ENCODE results near the gene TMPRSS11F. TPM values are rescaled to one million over a fixed set of nuclear protein-coding genes. Genes with fewer than 3 reads are reported as not detected.
A peak's percentile ranks its signal among the peaks of the same experiment; 100 is the strongest.
"Not testable (repeated sequence)": the region's sequence is repeated elsewhere in the genome, so short reads cannot be mapped to it uniquely, and the experiment has no call there.

Gene TMPRSS11F
- not detected in 2 replicates for total RNA-seq

DNA sequence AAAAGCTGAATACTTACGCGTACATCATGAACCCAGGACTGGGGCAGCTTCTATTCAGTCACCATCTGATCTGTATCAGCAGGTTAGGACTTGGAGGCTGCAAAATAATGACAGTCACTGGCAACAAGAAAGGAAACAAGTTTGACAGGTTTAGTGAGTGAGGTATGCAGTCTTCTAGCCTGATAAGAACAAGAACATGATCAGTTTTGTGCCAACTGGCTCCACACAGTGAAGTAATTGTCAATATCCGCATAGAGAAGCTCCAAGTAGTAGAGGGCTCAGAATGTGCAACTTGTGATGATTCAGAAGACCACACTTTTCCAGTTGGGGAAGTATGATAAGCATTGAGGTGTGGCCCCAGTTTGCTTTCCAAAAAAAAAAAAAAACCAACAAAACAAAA, at the start of gene TMPRSS11F:
Gene TMPRSS11F, minus strand, starts transcription at position 77 of the 400 bp plus-strand sequence. Its CDS starts 49 bp downstream, at position 28.
- no peak within 1 kb of the TSS for H3K27ac ChIP-seq (ENCODE audit: low read depth, low read length)
- H4K20me1 ChIP-seq (ENCODE audit: insufficient read depth, low read length): no peaks in the 10 kb centered on the region
- no peaks in the 10 kb centered on the region for H3K36me3 ChIP-seq (ENCODE audit: insufficient read depth, low read length)
- DNase-seq (ENCODE audit: insufficient read length, low spot score, missing footprints): no peak
- H3K4me3 ChIP-seq (ENCODE audit: insufficient read depth, low read length): no peak within 1 kb of the TSS
- no peak for TF ChIP-seq CTCF (IDR thresholded peaks at IDR 0.05; ENCODE audit: extremely low read depth, low read depth, low read length)
- peaks cover 2% of the 10 kb centered on the region for H3K9me3 ChIP-seq (ENCODE audit: low read depth, low read length)
- H2AFZ ChIP-seq (ENCODE audit: low read length): no peak within 1 kb of the TSS
- no peak within 1 kb of the TSS for H3K4me2 ChIP-seq (ENCODE audit: insufficient read depth, low read length)
- no peaks in the 10 kb centered on the region for H3K79me2 ChIP-seq (ENCODE audit: insufficient read depth, low read length)
- no peaks in the 10 kb centered on the region for H3K27me3 ChIP-seq (ENCODE audit: insufficient read depth, low read length)
- H3K4me1 ChIP-seq (ENCODE audit: insufficient read depth, low read length): no peaks in the 10 kb centered on the region

DNA sequence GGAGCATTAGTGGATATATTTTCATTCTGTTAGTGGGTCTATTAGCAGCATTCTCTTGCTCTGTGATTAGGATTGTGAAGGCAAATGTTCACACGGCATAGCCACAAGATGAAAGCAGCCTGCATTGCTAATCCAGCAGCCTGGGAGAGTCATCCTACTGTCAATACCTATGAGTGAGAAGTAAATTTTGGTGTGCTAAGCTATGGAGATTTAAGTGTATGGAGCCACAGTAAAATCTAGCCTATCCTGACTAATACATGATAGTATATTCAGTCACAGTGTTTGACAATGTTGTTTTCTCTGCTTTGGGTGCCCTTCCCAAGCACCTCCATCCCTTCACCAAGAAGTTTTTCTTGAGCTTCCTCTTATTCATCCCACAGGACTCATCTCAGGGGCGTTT, 47.2 kb upstream of the TMPRSS11F start:
- no peak for TF ChIP-seq CTCF (IDR thresholded peaks at IDR 0.05; ENCODE audit: extremely low read depth, low read depth, low read length)
- no peaks in the 10 kb centered on the region for H3K27me3 ChIP-seq (ENCODE audit: insufficient read depth, low read length)
- no peak overlapping the region for H3K4me2 ChIP-seq (ENCODE audit: insufficient read depth, low read length)
- no peaks in the 10 kb centered on the region for H4K20me1 ChIP-seq (ENCODE audit: insufficient read depth, low read length)
- no peak overlapping the region for H3K27ac ChIP-seq (ENCODE audit: low read depth, low read length)
- H3K79me2 ChIP-seq (ENCODE audit: insufficient read depth, low read length): no peaks in the 10 kb centered on the region
- no peaks in the 10 kb centered on the region for H3K4me1 ChIP-seq (ENCODE audit: insufficient read depth, low read length)
- no peak overlapping the region for H3K4me3 ChIP-seq (ENCODE audit: insufficient read depth, low read length)
- no peaks in the 10 kb centered on the region for H3K9me3 ChIP-seq (ENCODE audit: low read depth, low read length)
- DNase-seq (ENCODE audit: insufficient read length, low spot score, missing footprints): no peak
- H3K36me3 ChIP-seq (ENCODE audit: insufficient read depth, low read length): no peaks in the 10 kb centered on the region
- no peak overlapping the region for H2AFZ ChIP-seq (ENCODE audit: low read length)

DNA sequence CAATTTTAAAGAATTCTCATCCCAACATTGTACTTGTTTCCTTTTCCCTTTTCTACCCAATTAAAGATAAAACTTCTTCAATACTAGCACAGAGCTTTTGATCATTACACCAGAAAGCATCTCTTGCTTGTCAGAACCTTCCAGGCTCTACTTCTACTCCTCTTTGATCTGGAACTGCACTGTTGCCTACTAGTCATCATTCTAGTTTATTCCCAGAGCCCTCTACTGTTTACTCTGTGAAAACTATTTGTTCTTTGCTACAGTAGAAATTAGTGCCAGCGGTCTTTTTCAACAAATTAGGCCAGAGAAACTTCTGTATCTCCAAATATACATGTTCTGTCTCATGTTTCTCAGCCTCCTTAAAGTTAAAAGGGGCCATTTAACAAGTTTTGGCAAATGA, 46.8 kb upstream of the TMPRSS11F start:
- Histone ChIP-seq H3K27ac (ENCODE audit: low read depth, low read length) (no peak overlapping the region), H3K4me2 (ENCODE audit: insufficient read depth, low read length) (no peak overlapping the region)

DNA sequence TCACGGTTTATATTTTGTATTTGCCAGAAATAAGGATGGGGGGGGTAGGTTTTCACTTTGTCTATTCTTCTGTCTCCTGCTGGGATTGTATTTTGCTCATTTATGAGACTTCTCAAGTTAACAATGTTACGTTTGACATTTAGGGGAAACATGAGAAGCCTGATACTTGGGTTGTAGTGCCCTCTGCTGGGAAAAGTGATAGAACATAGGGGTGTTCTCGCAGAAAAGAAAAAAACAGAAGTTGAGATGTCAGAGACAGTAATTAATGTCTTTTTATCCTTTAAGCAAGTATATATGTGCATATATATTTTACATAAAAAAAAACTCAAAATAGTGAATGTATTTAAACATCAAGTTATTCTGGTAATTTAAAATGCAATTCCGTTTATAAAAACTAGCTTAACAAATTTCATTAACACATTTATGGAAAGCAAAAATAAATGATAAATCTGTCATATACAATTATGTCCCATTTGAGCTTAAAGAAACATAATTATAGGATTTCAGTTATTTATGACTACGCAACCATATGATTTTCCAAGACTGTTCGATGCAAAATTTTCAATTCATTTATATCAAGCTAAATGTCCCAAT, 46.0 kb upstream of the TMPRSS11F start:
- Histone ChIP-seq H3K36me3 (ENCODE audit: insufficient read depth, low read length) (no peaks in the 10 kb centered on the region), H3K4me1 (ENCODE audit: insufficient read depth, low read length) (no peaks in the 10 kb centered on the region), H3K27me3 (ENCODE audit: insufficient read depth, low read length) (no peaks in the 10 kb centered on the region), H4K20me1 (ENCODE audit: insufficient read depth, low read length) (no peaks in the 10 kb centered on the region), H3K4me2 (ENCODE audit: insufficient read depth, low read length) (no peak overlapping the region), H2AFZ (ENCODE audit: low read length) (no peak overlapping the region), H3K9me3 (ENCODE audit: low read depth, low read length) (no peaks in the 10 kb centered on the region), H3K79me2 (ENCODE audit: insufficient read depth, low read length) (no peaks in the 10 kb centered on the region), H3K4me3 (ENCODE audit: insufficient read depth, low read length) (no peak overlapping the region), H3K27ac (ENCODE audit: low read depth, low read length) (no peak overlapping the region)
- DNase-seq (ENCODE audit: insufficient read length, low spot score, missing footprints): peak; percentile 77
- TF ChIP-seq CTCF (IDR thresholded peaks at IDR 0.05; ENCODE audit: extremely low read depth, low read depth, low read length): peak; percentile 73

More for the DNA sequence above, 46.8 kb upstream of the TMPRSS11F start:
- no peak for DNase-seq (ENCODE audit: insufficient read length, low spot score, missing footprints)
- Histone ChIP-seq H3K9me3 (ENCODE audit: low read depth, low read length) (no peaks in the 10 kb centered on the region), H3K27me3 (ENCODE audit: insufficient read depth, low read length) (no peaks in the 10 kb centered on the region), H3K36me3 (ENCODE audit: insufficient read depth, low read length) (no peaks in the 10 kb centered on the region), H2AFZ (ENCODE audit: low read length) (no peak overlapping the region), H3K4me1 (ENCODE audit: insufficient read depth, low read length) (no peaks in the 10 kb centered on the region), H4K20me1 (ENCODE audit: insufficient read depth, low read length) (no peaks in the 10 kb centered on the region), H3K79me2 (ENCODE audit: insufficient read depth, low read length) (no peaks in the 10 kb centered on the region), H3K4me3 (ENCODE audit: insufficient read depth, low read length) (no peak overlapping the region)
- TF ChIP-seq CTCF (IDR thresholded peaks at IDR 0.05; ENCODE audit: extremely low read depth, low read depth, low read length): no peak

GRCh38 chr4:68174389-68174788, 44.7 kb upstream of the TMPRSS11F start:
- H3K9me3 ChIP-seq (ENCODE audit: low read depth, low read length); H2AFZ ChIP-seq (ENCODE audit: low read length); H3K4me2 ChIP-seq (ENCODE audit: insufficient read depth, low read length); H3K27ac ChIP-seq (ENCODE audit: low read depth, low read length); H4K20me1 ChIP-seq (ENCODE audit: insufficient read depth, low read length); H3K4me1 ChIP-seq (ENCODE audit: insufficient read depth, low read length); H3K27me3 ChIP-seq (ENCODE audit: insufficient read depth, low read length); DNase-seq (ENCODE audit: insufficient read length, low spot score, missing footprints); H3K79me2 ChIP-seq (ENCODE audit: insufficient read depth, low read length); H3K36me3 ChIP-seq (ENCODE audit: insufficient read depth, low read length); H3K4me3 ChIP-seq (ENCODE audit: insufficient read depth, low read length): not testable (repeated sequence)

- H3K27ac ChIP-seq (ENCODE audit: low read depth, low read length); H3K4me3 ChIP-seq (ENCODE audit: insufficient read depth, low read length); H2AFZ ChIP-seq (ENCODE audit: low read length); H3K36me3 ChIP-seq (ENCODE audit: insufficient read depth, low read length); H3K9me3 ChIP-seq (ENCODE audit: low read depth, low read length); H3K79me2 ChIP-seq (ENCODE audit: insufficient read depth, low read length); H3K4me2 ChIP-seq (ENCODE audit: insufficient read depth, low read length); DNase-seq (ENCODE audit: insufficient read length, low spot score, missing footprints); H3K4me1 ChIP-seq (ENCODE audit: insufficient read depth, low read length); H4K20me1 ChIP-seq (ENCODE audit: insufficient read depth, low read length); H3K27me3 ChIP-seq (ENCODE audit: insufficient read depth, low read length): not testable (repeated sequence)
These were observed 42.5 kb upstream of the TMPRSS11F start for GRCh38 chr4:68172147-68172546.
